ENCODE data around the gene IDH3A. TPM values are rescaled to one million over a fixed set of nuclear protein-coding genes. Genes with fewer than 3 reads are reported as not detected.

Gene IDH3A
- polyA plus RNA-seq, 4 donors, result 85.9 to 97.5 (median 92.8) TPM

- FAIRE-seq, result no peak
- H3K27me3 ChIP-seq (ENCODE audit: control insufficient read depth in 3 of 3, insufficient read depth in 3 of 3, low read length in 3 of 3), result no peaks in the 10 kb centered on the region
- H3K4me3 ChIP-seq (ENCODE audit: low read depth in 1 of 3, low read length in 3 of 3), result no peak overlapping the region
- WGBS, 3 donors, result 95 to 98% (median 95%) methylated on average over 9 to 10 of the region's 10 CpGs
- H3K4me1 ChIP-seq (ENCODE audit: control insufficient read depth in 3 of 3, insufficient read depth in 2 of 3, low read depth in 1 of 3, low read length in 2 of 3), result peaks cover 0 to 20% (median 4%) of the 10 kb centered on the region in 3 donors
- no peak for DNase-seq
- no peaks in the 10 kb centered on the region for H3K36me3 ChIP-seq (ENCODE audit: control insufficient read depth in 3 of 3, insufficient read depth in 2 of 3, low read depth in 1 of 3, low read length in 3 of 3)
- no peak overlapping the region for H3K27ac ChIP-seq (ENCODE audit: low read depth in 1 of 3, low read length in 2 of 3)
- no peaks in the 10 kb centered on the region for H3K9me3 ChIP-seq (ENCODE audit: control insufficient read depth in 2 of 2, insufficient read depth in 1 of 2, low read depth in 1 of 2, low read length in 1 of 2)
These were observed 56.7 kb downstream of the IDH3A start for GRCh38 chr15:78205856-78206255.

GRCh38 chr15:78206326-78207109, 57.4 kb downstream of the IDH3A start:
- H3K27ac ChIP-seq (ENCODE audit: low read depth in 1 of 3, low read length in 2 of 3), result no peak overlapping the region
- H3K36me3 ChIP-seq (ENCODE audit: control insufficient read depth in 3 of 3, insufficient read depth in 2 of 3, low read depth in 1 of 3, low read length in 3 of 3), result no peaks in the 10 kb centered on the region
- H3K27me3 ChIP-seq (ENCODE audit: control insufficient read depth in 3 of 3, insufficient read depth in 3 of 3, low read length in 3 of 3), result no peaks in the 10 kb centered on the region
- DNase-seq (no peak), FAIRE-seq (no peak)
- no peaks in the 10 kb centered on the region for H3K9me3 ChIP-seq (ENCODE audit: control insufficient read depth in 2 of 2, insufficient read depth in 1 of 2, low read depth in 1 of 2, low read length in 1 of 2)
- peaks cover 0 to 20% (median 4%) of the 10 kb centered on the region in 3 donors for H3K4me1 ChIP-seq (ENCODE audit: control insufficient read depth in 3 of 3, insufficient read depth in 2 of 3, low read depth in 1 of 3, low read length in 2 of 3)
- no peak overlapping the region for H3K4me3 ChIP-seq (ENCODE audit: low read depth in 1 of 3, low read length in 3 of 3)
- 68 to 76% (median 74%) methylated on average over 11 to 12 of the region's 12 CpGs for WGBS, 3 donors

- Histone ChIP-seq H3K27me3 (ENCODE audit: control insufficient read depth in 3 of 3, insufficient read depth in 3 of 3, low read length in 3 of 3) (no peaks in the 10 kb centered on the region), H3K4me3 (ENCODE audit: low read depth in 1 of 3, low read length in 3 of 3) (no peak overlapping the region), H3K9me3 (ENCODE audit: control insufficient read depth in 2 of 2, insufficient read depth in 1 of 2, low read depth in 1 of 2, low read length in 1 of 2) (no peaks in the 10 kb centered on the region), H3K27ac (ENCODE audit: low read depth in 1 of 3, low read length in 2 of 3) (no peak overlapping the region), H3K4me1 (ENCODE audit: control insufficient read depth in 3 of 3, insufficient read depth in 2 of 3, low read depth in 1 of 3, low read length in 2 of 3) (peaks cover 0 to 20% (median 6%) of the 10 kb centered on the region in 3 donors), H3K36me3 (ENCODE audit: control insufficient read depth in 3 of 3, insufficient read depth in 2 of 3, low read depth in 1 of 3, low read length in 3 of 3) (no peaks in the 10 kb centered on the region)
- 72 to 86% (median 81%) methylated on average over 5 of the region's 5 CpGs for WGBS, 3 donors
- no peak for FAIRE-seq
- DNase-seq, result no peak
These were observed 57.9 kb downstream of the IDH3A start for GRCh38 chr15:78207110-78207458.

GRCh38 chr15:78207641-78208340, 58.6 kb downstream of the IDH3A start:
- WGBS, 3 donors, result 77 to 89% (median 87%) methylated on average over 8 of the region's 8 CpGs
- FAIRE-seq, result no peak

GRCh38 chr15:78208341-78208844, 59.2 kb downstream of the IDH3A start:
- Histone ChIP-seq H3K9me3 (ENCODE audit: control insufficient read depth in 2 of 2, insufficient read depth in 1 of 2, low read depth in 1 of 2, low read length in 1 of 2) (no peaks in the 10 kb centered on the region), H3K4me1 (ENCODE audit: control insufficient read depth in 3 of 3, insufficient read depth in 2 of 3, low read depth in 1 of 3, low read length in 2 of 3) (peaks cover 3 to 26% (median 11%) of the 10 kb centered on the region in 3 donors), H3K27ac (ENCODE audit: low read depth in 1 of 3, low read length in 2 of 3) (no peak overlapping the region), H3K27me3 (ENCODE audit: control insufficient read depth in 3 of 3, insufficient read depth in 3 of 3, low read length in 3 of 3) (no peaks in the 10 kb centered on the region), H3K4me3 (ENCODE audit: low read depth in 1 of 3, low read length in 3 of 3) (no peak overlapping the region), H3K36me3 (ENCODE audit: control insufficient read depth in 3 of 3, insufficient read depth in 2 of 3, low read depth in 1 of 3, low read length in 3 of 3) (no peaks in the 10 kb centered on the region)
- WGBS, 3 donors, result 90 to 92% (median 91%) methylated on average over 8 of the region's 8 CpGs
- DNase-seq (no peak), FAIRE-seq (no peak)

More at GRCh38 chr15:78207641-78208340, 58.6 kb downstream of the IDH3A start:
- H3K4me1 ChIP-seq (ENCODE audit: control insufficient read depth in 3 of 3, insufficient read depth in 2 of 3, low read depth in 1 of 3, low read length in 2 of 3), result peaks cover 0 to 26% (median 6%) of the 10 kb centered on the region in 3 donors
- no peaks in the 10 kb centered on the region for H3K27me3 ChIP-seq (ENCODE audit: control insufficient read depth in 3 of 3, insufficient read depth in 3 of 3, low read length in 3 of 3)
- DNase-seq, result no peak
- H3K36me3 ChIP-seq (ENCODE audit: control insufficient read depth in 3 of 3, insufficient read depth in 2 of 3, low read depth in 1 of 3, low read length in 3 of 3), result no peaks in the 10 kb centered on the region
- H3K4me3 ChIP-seq (ENCODE audit: low read depth in 1 of 3, low read length in 3 of 3), result no peak overlapping the region
- no peak overlapping the region for H3K27ac ChIP-seq (ENCODE audit: low read depth in 1 of 3, low read length in 2 of 3)
- no peaks in the 10 kb centered on the region for H3K9me3 ChIP-seq (ENCODE audit: control insufficient read depth in 2 of 2, insufficient read depth in 1 of 2, low read depth in 1 of 2, low read length in 1 of 2)

- FAIRE-seq (no peak), DNase-seq (peak in 1 of 2 donors; percentile 39)
- no peaks in the 10 kb centered on the region for H3K27me3 ChIP-seq (ENCODE audit: control insufficient read depth in 3 of 3, insufficient read depth in 3 of 3, low read length in 3 of 3)
- no peaks in the 10 kb centered on the region for H3K36me3 ChIP-seq (ENCODE audit: control insufficient read depth in 3 of 3, insufficient read depth in 2 of 3, low read depth in 1 of 3, low read length in 3 of 3)
- no peak overlapping the region for H3K27ac ChIP-seq (ENCODE audit: low read depth in 1 of 3, low read length in 2 of 3)
- peaks cover 4 to 20% (median 11%) of the 10 kb centered on the region in 3 donors for H3K4me1 ChIP-seq (ENCODE audit: control insufficient read depth in 3 of 3, insufficient read depth in 2 of 3, low read depth in 1 of 3, low read length in 2 of 3)
- H3K4me3 ChIP-seq (ENCODE audit: low read depth in 1 of 3, low read length in 3 of 3), result no peak overlapping the region
- WGBS, 3 donors, result 61 to 79% (median 74%) methylated on average over 20 of the region's 20 CpGs
- H3K9me3 ChIP-seq (ENCODE audit: control insufficient read depth in 2 of 2, insufficient read depth in 1 of 2, low read depth in 1 of 2, low read length in 1 of 2), result no peaks in the 10 kb centered on the region
These were observed 59.9 kb downstream of the IDH3A start for GRCh38 chr15:78208887-78209645.

GRCh38 chr15:78209646-78210348, 60.6 kb downstream of the IDH3A start:
- no peak overlapping the region for H3K27ac ChIP-seq (ENCODE audit: low read depth in 1 of 3, low read length in 2 of 3)
- WGBS, 3 donors, result 31 to 47% (median 43%) methylated on average over 9 of the region's 9 CpGs
- H3K9me3 ChIP-seq (ENCODE audit: control insufficient read depth in 2 of 2, insufficient read depth in 1 of 2, low read depth in 1 of 2, low read length in 1 of 2), result no peaks in the 10 kb centered on the region
- H3K4me1 ChIP-seq (ENCODE audit: control insufficient read depth in 3 of 3, insufficient read depth in 2 of 3, low read depth in 1 of 3, low read length in 2 of 3), result peaks cover 4 to 14% (median 11%) of the 10 kb centered on the region in 3 donors
- H3K36me3 ChIP-seq (ENCODE audit: control insufficient read depth in 3 of 3, insufficient read depth in 2 of 3, low read depth in 1 of 3, low read length in 3 of 3), result no peaks in the 10 kb centered on the region
- FAIRE-seq (no peak), DNase-seq (no peak)
- H3K27me3 ChIP-seq (ENCODE audit: control insufficient read depth in 3 of 3, insufficient read depth in 3 of 3, low read length in 3 of 3), result no peaks in the 10 kb centered on the region
- H3K4me3 ChIP-seq (ENCODE audit: low read depth in 1 of 3, low read length in 3 of 3), result no peak overlapping the region

GRCh38 chr15:78210349-78210717, 61.2 kb downstream of the IDH3A start:
- no peak for FAIRE-seq
- Histone ChIP-seq H3K9me3 (ENCODE audit: control insufficient read depth in 2 of 2, insufficient read depth in 1 of 2, low read depth in 1 of 2, low read length in 1 of 2) (no peaks in the 10 kb centered on the region), H3K36me3 (ENCODE audit: control insufficient read depth in 3 of 3, insufficient read depth in 2 of 3, low read depth in 1 of 3, low read length in 3 of 3) (no peaks in the 10 kb centered on the region), H3K27me3 (ENCODE audit: control insufficient read depth in 3 of 3, insufficient read depth in 3 of 3, low read length in 3 of 3) (no peaks in the 10 kb centered on the region), H3K27ac (ENCODE audit: low read depth in 1 of 3, low read length in 2 of 3) (peak overlapping the region in 1 of 3 donors; percentile 12), H3K4me3 (ENCODE audit: low read depth in 1 of 3, low read length in 3 of 3) (no peak overlapping the region), H3K4me1 (ENCODE audit: control insufficient read depth in 3 of 3, insufficient read depth in 2 of 3, low read depth in 1 of 3, low read length in 2 of 3) (peaks cover 4 to 12% (median 10%) of the 10 kb centered on the region in 3 donors)
- peak in 1 of 2 donors; percentile 51 for DNase-seq
- WGBS, 3 donors, result 21 to 39% (median 30%) methylated on average over 5 of the region's 5 CpGs

Data from small intestine (tissue), 7 donors.